HCT116 (cell line): ENCODE data around the gene GUCA2A. TPM values are rescaled to one million over a fixed set of nuclear protein-coding genes. Genes with fewer than 3 reads are reported as not detected.

Experiments used
- ATAC-seq: fragments of 200-7000 bp; cut with Tn5 transposase; 2 replicates; pipeline ENCODE4 v1.9.1; 2020; ENCODE audit warnings: mild to moderate bottlenecking, moderate library complexity
- BruUV-seq: library from RNA; stranded (reverse); fragments of 400-500 nt; replicated peaks from 2 replicates; lab custom pipeline; 2021; lab: Mats Ljungman, UMichigan
- CTCF ChIA-PET: fragments of 300-600 bp; sonication (Branson Sonifier 250); formaldehyde crosslinking; loops from one replicate; lab custom pipeline; 2021; ENCODE audit warnings: antibody characterized with exemption; lab: Charles Lee
- POLR2A ChIA-PET: fragments of 300-600, 350-600 bp; sonication (Branson Sonifier 250); formaldehyde crosslinking; loops from one replicate; lab custom pipeline; 2021; ENCODE audit warnings: antibody characterized with exemption; lab: Charles Lee
- RAD21 ChIA-PET, 2 experiments: fragments of 300-600 bp; sonication (Branson Sonifier 250); formaldehyde crosslinking; loops; one replicate each; lab custom pipeline; 2023; ENCODE audit warnings: low total read pairs in 2 of 2; ENCODE audit not compliant: uncharacterized antibody in 2 of 2, unreplicated experiment in 2 of 2, low non-redundant PET in 1 of 2; lab: Charles Lee
- DNase-seq: peaks from one replicate; pipeline ENCODE4 v3.0.0-alpha.2; 2010; ENCODE audit warnings: low read depth, low spot score
- H2AFZ ChIP-seq: fragments of 200-600 bp; shearing (Covaris generic), sonication (generic); 2 replicates; pipeline ENCODE4 v1.6.1; 2017; ENCODE audit warnings: low read depth, mixed run types, mixed read lengths, antibody characterized with exemption, low read length; ENCODE audit not compliant: poor library complexity, severe bottlenecking
- H3K27ac ChIP-seq: 2 replicates; pipeline ENCODE4 v1.5.1; 2012; ENCODE audit warnings: low read depth, low read length
- H3K27me3 ChIP-seq: fragments of 200-600 bp; sonication (generic); 2 replicates; pipeline ENCODE4 v1.6.1; 2016; ENCODE audit warnings: mixed run types, low read length, mixed read lengths; ENCODE audit not compliant: insufficient read depth
- H3K36me3 ChIP-seq, 2 experiments: fragments of 200-500 bp in 1 of 2; fragments of 200-600 bp in 1 of 2; sonication (Bioruptor generic) in 1 of 2; sonication (generic) in 1 of 2; 2 replicates each; pipeline versions ENCODE4 v1.5.1 to v1.6.1; 2014 to 2016; ENCODE audit warnings: low read length in 2 of 2, inconsistent platforms in 1 of 2, mixed read lengths in 1 of 2, mixed run types in 1 of 2; ENCODE audit not compliant: insufficient read depth in 2 of 2, control insufficient read depth in 1 of 2
- H3K4me1 ChIP-seq, 2 experiments: fragments of 200-600 bp in 1 of 2; sonication (generic) in 1 of 2; 2 replicates each; pipeline versions ENCODE4 v1.5.1 to v1.6.1; 2012 to 2017; ENCODE audit warnings: low read length in 2 of 2, inconsistent platforms in 1 of 2, mild to moderate bottlenecking in 1 of 2, mixed read lengths in 1 of 2, mixed run types in 1 of 2, moderate library complexity in 1 of 2; ENCODE audit not compliant: insufficient read depth in 2 of 2, control insufficient read depth in 1 of 2
- H3K4me2 ChIP-seq: fragments of 200-600 bp; sonication (generic); 2 replicates; pipeline ENCODE4 v1.6.1; 2017; ENCODE audit warnings: mixed run types, low read length, mixed read lengths
- H3K4me3 ChIP-seq, 2 experiments: fragments of 200-600 bp in 1 of 2; sonication (generic) in 1 of 2; replicated peaks in 1 of 2; 2 replicates each; pipeline ENCODE4 v1.5.1; 2011 to 2016; ENCODE audit warnings: low read length in 2 of 2, control low read depth in 1 of 2, low read depth in 1 of 2, mild to moderate bottlenecking in 1 of 2, mixed read lengths in 1 of 2, mixed run types in 1 of 2
- H3K79me2 ChIP-seq: fragments of 200-600 bp; sonication (generic); 2 replicates; pipeline ENCODE4 v1.6.1; 2017; ENCODE audit warnings: mild to moderate bottlenecking, mixed run types, low read length, moderate library complexity, mixed read lengths; ENCODE audit not compliant: insufficient read depth
- H3K9ac ChIP-seq: fragments of 200-600 bp; sonication (generic); 2 replicates; pipeline ENCODE4 v1.6.1; 2016; ENCODE audit warnings: low read length, mixed read lengths
- H3K9me2 ChIP-seq: fragments of 200-600 bp; sonication (generic), shearing (Covaris generic); 2 replicates; pipeline ENCODE4 v1.6.1; 2017; ENCODE audit warnings: mixed run types, mild to moderate bottlenecking, moderate library complexity; ENCODE audit not compliant: insufficient read depth
- H3K9me3 ChIP-seq, 2 experiments: fragments of 200-500 bp in 1 of 2; fragments of 200-600 bp in 1 of 2; sonication (Bioruptor generic) in 1 of 2; sonication (generic) in 1 of 2; 2 replicates each; pipeline ENCODE4 v1.6.1; 2014 to 2017; ENCODE audit warnings: low read length in 2 of 2, mixed read lengths in 2 of 2, inconsistent platforms in 1 of 2, low read depth in 1 of 2, mild to moderate bottlenecking in 1 of 2, mixed run types in 1 of 2, moderate library complexity in 1 of 2; ENCODE audit not compliant: control insufficient read depth in 1 of 2, insufficient read depth in 1 of 2
- H4K20me1 ChIP-seq: fragments of 200-600 bp; sonication (generic), shearing (Covaris generic); 2 replicates; pipeline ENCODE4 v1.6.1; 2017; ENCODE audit warnings: mixed run types, mild to moderate bottlenecking, moderate library complexity; ENCODE audit not compliant: insufficient read depth
- ATF3 ChIP-seq: IDR thresholded peaks from 2 replicates; pipeline ENCODE4 v1.6.1; 2012
- CBX3 ChIP-seq: IDR thresholded peaks from 2 replicates; pipeline ENCODE4 v1.6.1; 2012; ENCODE audit warnings: low read depth
- CEBPB ChIP-seq: IDR thresholded peaks from 2 replicates; pipeline ENCODE4 v1.6.1; 2012; ENCODE audit warnings: low read depth
- EGR1 ChIP-seq: IDR thresholded peaks from 2 replicates; pipeline ENCODE4 v1.6.1; 2012; ENCODE audit warnings: low read depth
- ELF1 ChIP-seq: IDR thresholded peaks from 2 replicates; pipeline ENCODE4 v1.6.1; 2012; ENCODE audit warnings: low read depth, borderline replicate concordance
- EZH2 ChIP-seq: fragments of 200-600 bp; sonication (generic); IDR thresholded peaks from 2 replicates; pipeline ENCODE4 v1.6.1; 2017; ENCODE audit warnings: antibody characterized with exemption, mixed run types
- EZH2phosphoT487 ChIP-seq: fragments of 200-600 bp; IDR thresholded peaks from 2 replicates; pipeline ENCODE4 v1.6.1; 2018; ENCODE audit warnings: antibody characterized with exemption, borderline replicate concordance
- FOSL1 ChIP-seq: IDR thresholded peaks from 2 replicates; pipeline ENCODE4 v1.6.1; 2012; ENCODE audit warnings: low read depth
- JUND ChIP-seq: IDR thresholded peaks from 2 replicates; pipeline ENCODE4 v1.6.1; 2012
- POLR2AphosphoS5 ChIP-seq: IDR thresholded peaks from 2 replicates; pipeline ENCODE4 v1.6.1; 2011; ENCODE audit warnings: mild to moderate bottlenecking, low read depth, low read length, moderate library complexity
- SIN3A ChIP-seq: IDR thresholded peaks from 2 replicates; pipeline ENCODE4 v1.6.1; 2012; ENCODE audit warnings: low read depth
- ZBTB33 ChIP-seq: IDR thresholded peaks from 2 replicates; pipeline ENCODE4 v1.6.1; 2011; ENCODE audit warnings: mild to moderate bottlenecking, low read length, moderate library complexity; ENCODE audit not compliant: insufficient replicate concordance; ENCODE audit errors: extremely low read depth
- ZFX ChIP-seq: fragments of 450-650 bp; IDR thresholded peaks from 2 replicates; pipeline ENCODE4 v1.6.1; 2017
- ZNF274 ChIP-seq: fragments of 200-500 bp; sonication (Bioruptor generic); IDR thresholded peaks from 2 replicates; pipeline ENCODE4 v1.6.1; 2014; ENCODE audit warnings: mild to moderate bottlenecking, low read depth, low read length, inconsistent platforms
- intact Hi-C: fragments of 100-400 bp; cut with micrococcal nuclease; formaldehyde crosslinking; loops from 2 replicates; pipeline ENCODE4 v1.10.0; 2022
- total RNA-seq: library from RNA; stranded (reverse); gene quantifications from one replicate; pipeline ENCODE4 v1.2.1, GENCODE V29; 2021; ENCODE audit not compliant: unreplicated experiment
- TF ChIP-seq, protein P1 (sequence below): IDR thresholded peaks from 2 replicates; pipeline ENCODE4 v1.6.1; 2012

Gene GUCA2A
- total RNA-seq, 1 experiment from 2014 or later = not detected

DNA sequence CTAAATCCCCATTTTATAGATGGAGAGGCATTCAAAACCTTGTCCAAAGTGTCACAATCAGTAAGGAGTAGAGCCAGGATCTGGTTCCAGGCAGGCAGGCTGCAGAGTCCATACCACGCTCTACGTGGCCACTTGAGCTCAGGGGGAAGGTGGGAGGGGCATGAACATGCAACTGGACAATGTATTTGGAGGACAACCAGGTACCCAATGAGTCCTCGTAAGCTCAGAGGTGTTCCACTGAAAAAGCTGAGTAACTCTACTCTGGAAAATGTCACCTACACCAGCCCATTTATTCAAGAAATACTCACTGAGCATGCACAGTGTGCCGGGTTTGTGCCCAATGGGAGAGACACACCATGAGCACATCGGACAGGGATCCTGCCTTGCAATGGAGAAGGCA lies 22.6 kb downstream of the GUCA2A start:
- Histone ChIP-seq H3K27ac (no peak overlapping the region), H4K20me1 (no peaks in the 10 kb centered on the region), H3K27me3 (no peaks in the 10 kb centered on the region), H2AFZ (no peak overlapping the region), H3K9me3 (no peaks in the 10 kb centered on the region), H3K4me1 (peaks cover 0 to 5% of the 10 kb centered on the region in 2 experiments; a peak in 1 of 4 replicates), H3K9me2 (no peaks in the 10 kb centered on the region), H3K79me2 (no peaks in the 10 kb centered on the region), H3K4me3 (no peak overlapping the region), H3K4me2 (no peak overlapping the region), H3K9ac (no peak overlapping the region)
- ATAC-seq (no peak), DNase-seq (no peak)
- ChIA-PET POLR2A (no interaction called here), CTCF (no interaction called here), RAD21 (no interaction called here)
- no TSS peak for BruUV-seq
- intact Hi-C loops = loop anchor here (10.0 kb wide), 1 partner anchor 567 kb away; no protein-coding TSS in a partner anchor
- TF ChIP-seq CBX3 (no peak), EZH2phosphoT487 (no peak), POLR2AphosphoS5 (no peak), EGR1 (no peak), FOSL1 (no peak), ELF1 (no peak), JUND (no peak), CEBPB (no peak), ZNF274 (no peak)
- TF ChIP-seq, protein P1, sequence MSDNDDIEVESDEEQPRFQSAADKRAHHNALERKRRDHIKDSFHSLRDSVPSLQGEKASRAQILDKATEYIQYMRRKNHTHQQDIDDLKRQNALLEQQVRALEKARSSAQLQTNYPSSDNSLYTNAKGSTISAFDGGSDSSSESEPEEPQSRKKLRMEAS = no peak
- TF ChIP-seq, all 23 proteins: peak for 0
- H3K36me3 ChIP-seq = no peaks in the 10 kb centered on the region

GRCh38 chr1:42140191-42140590 lies 24.4 kb downstream of the GUCA2A start:
- intact Hi-C loops = loop anchor here (10.0 kb wide), 1 partner anchor 565 kb away; no protein-coding TSS in a partner anchor
- Histone ChIP-seq H3K27ac (no peak overlapping the region), H3K9ac (no peak overlapping the region), H3K4me1 (no peaks in the 10 kb centered on the region), H3K9me3 (no peaks in the 10 kb centered on the region), H3K79me2 (no peaks in the 10 kb centered on the region), H3K4me3 (no peak overlapping the region), H2AFZ (no peak overlapping the region), H3K36me3 (no peaks in the 10 kb centered on the region), H3K4me2 (no peak overlapping the region), H3K9me2 (no peaks in the 10 kb centered on the region), H3K27me3 (no peaks in the 10 kb centered on the region), H4K20me1 (no peaks in the 10 kb centered on the region)
- TF ChIP-seq SIN3A (no peak), EZH2 (no peak), ZBTB33 (no peak), ATF3 (no peak), EZH2phosphoT487 (no peak), EGR1 (no peak), ELF1 (no peak), ZNF274 (no peak), POLR2AphosphoS5 (no peak), ZFX (no peak)
- POLR2A ChIA-PET = no interaction called here
- BruUV-seq = no TSS peak
- RAD21 ChIA-PET = no interaction called here
- ATAC-seq (no peak), DNase-seq (no peak)
- CTCF ChIA-PET = no interaction called here
